ENCODE results near the gene PSMF1. TPM values are rescaled to one million over a fixed set of nuclear protein-coding genes. Genes with fewer than 3 reads are reported as not detected.

Gene PSMF1
- total RNA-seq, 1 experiment from 2014 or later, result 153 TPM

DNA sequence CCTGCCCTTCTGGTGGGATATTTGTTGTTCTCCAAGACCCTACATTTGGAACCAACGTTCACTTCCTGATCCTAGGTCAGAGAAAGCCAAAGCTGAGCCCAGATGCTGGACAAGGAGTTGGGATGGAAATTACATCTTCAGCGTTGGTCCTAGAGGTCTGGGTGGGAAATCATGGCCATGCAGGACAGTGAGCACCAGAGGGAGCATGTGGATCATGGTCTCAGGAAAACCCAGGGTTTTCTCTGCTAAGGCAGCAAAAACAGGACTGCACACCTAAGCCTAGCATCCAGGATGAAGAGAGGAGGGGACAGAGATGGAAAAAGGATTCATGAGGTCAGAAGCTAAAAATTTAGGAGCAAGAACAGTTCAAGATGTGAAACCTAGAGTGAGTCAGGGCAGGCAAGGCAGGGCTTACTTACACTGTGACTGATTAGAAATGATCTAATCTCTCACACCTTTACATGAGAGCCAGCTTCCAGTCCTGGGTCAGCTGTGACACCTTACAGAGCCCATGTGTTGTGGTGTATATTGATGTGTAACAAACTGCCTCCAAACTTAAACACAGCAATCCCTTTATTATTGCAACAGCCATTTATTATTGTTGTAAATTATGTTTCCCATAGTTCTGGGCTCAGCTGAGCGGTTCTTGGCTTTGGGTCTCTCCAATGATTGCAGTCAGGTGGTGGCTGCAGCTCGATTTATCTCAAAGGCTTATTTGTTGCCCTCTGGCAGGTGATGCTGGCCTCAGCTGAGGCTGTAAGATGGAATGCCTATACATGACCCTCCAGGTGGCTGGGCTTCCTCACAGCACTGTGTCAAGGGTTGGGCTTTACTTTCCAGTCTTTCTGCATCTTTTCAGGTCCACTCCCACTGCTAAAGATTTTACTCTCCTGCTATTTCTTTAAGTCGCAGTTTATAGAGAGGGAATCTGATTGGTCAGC is 91.3 kb downstream of the PSMF1 start:
- no peaks in the 10 kb centered on the region for H3K9me2 ChIP-seq (ENCODE audit: insufficient read depth)
- no peaks in the 10 kb centered on the region for H3K79me2 ChIP-seq (ENCODE audit: insufficient read depth, low read length)
- H3K9ac ChIP-seq (ENCODE audit: low read length), result no peak overlapping the region
- BruUV-seq (replicated peaks), result no TSS peak
- ChIA-PET POLR2A (no interaction called here), RAD21 (ENCODE audit: low non-redundant PET in 1 of 2, low total read pairs in 2 of 2, uncharacterized antibody in 2 of 2, unreplicated experiment in 2 of 2) (no interaction called here), CTCF (interaction anchor here (1.1 to 1.5 kb wide), 3 partner anchors 101 to 294 kb away, joined by 3 to 4 read pairs (median 3); no protein-coding TSS in a partner anchor)
- no peaks in the 10 kb centered on the region for H4K20me1 ChIP-seq (ENCODE audit: insufficient read depth)
- peaks cover 11% of the 10 kb centered on the region for H3K27me3 ChIP-seq (ENCODE audit: insufficient read depth, low read length)
- no peaks in the 10 kb centered on the region for H3K36me3 ChIP-seq (ENCODE audit: control insufficient read depth in 1 of 2, insufficient read depth in 2 of 2, low read length in 2 of 2)
- peak; percentile 60 for TF ChIP-seq RAD21 (IDR thresholded peaks at IDR 0.05; ENCODE audit: low read depth)
- TF ChIP-seq, protein P1, sequence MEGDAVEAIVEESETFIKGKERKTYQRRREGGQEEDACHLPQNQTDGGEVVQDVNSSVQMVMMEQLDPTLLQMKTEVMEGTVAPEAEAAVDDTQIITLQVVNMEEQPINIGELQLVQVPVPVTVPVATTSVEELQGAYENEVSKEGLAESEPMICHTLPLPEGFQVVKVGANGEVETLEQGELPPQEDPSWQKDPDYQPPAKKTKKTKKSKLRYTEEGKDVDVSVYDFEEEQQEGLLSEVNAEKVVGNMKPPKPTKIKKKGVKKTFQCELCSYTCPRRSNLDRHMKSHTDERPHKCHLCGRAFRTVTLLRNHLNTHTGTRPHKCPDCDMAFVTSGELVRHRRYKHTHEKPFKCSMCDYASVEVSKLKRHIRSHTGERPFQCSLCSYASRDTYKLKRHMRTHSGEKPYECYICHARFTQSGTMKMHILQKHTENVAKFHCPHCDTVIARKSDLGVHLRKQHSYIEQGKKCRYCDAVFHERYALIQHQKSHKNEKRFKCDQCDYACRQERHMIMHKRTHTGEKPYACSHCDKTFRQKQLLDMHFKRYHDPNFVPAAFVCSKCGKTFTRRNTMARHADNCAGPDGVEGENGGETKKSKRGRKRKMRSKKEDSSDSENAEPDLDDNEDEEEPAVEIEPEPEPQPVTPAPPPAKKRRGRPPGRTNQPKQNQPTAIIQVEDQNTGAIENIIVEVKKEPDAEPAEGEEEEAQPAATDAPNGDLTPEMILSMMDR (IDR thresholded peaks at IDR 0.05 in 2 of 3, conservative IDR thresholded peaks at IDR 0.05 in 1 of 3; ENCODE audit: borderline replicate concordance in 1 of 3, insufficient read depth in 1 of 3, low read depth in 2 of 3, low read length in 2 of 3), result peak; percentile 30 to 50 (median 49); a peak in 4 of 6 replicates
- TF ChIP-seq, protein P2, sequence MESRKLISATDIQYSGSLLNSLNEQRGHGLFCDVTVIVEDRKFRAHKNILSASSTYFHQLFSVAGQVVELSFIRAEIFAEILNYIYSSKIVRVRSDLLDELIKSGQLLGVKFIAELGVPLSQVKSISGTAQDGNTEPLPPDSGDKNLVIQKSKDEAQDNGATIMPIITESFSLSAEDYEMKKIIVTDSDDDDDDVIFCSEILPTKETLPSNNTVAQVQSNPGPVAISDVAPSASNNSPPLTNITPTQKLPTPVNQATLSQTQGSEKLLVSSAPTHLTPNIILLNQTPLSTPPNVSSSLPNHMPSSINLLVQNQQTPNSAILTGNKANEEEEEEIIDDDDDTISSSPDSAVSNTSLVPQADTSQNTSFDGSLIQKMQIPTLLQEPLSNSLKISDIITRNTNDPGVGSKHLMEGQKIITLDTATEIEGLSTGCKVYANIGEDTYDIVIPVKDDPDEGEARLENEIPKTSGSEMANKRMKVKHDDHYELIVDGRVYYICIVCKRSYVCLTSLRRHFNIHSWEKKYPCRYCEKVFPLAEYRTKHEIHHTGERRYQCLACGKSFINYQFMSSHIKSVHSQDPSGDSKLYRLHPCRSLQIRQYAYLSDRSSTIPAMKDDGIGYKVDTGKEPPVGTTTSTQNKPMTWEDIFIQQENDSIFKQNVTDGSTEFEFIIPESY (IDR thresholded peaks at IDR 0.05; ENCODE audit: extremely low read depth, insufficient replicate concordance, low read length), result no peak
- 0 out of 2 replicates have a peak, but pooled peaks have one; percentile 40 for ATAC-seq
- no peak overlapping the region for H3K4me3 ChIP-seq (replicated peaks in 1 of 2; ENCODE audit: low read depth in 1 of 2, low read length in 2 of 2)
- intact Hi-C loops (cut with micrococcal nuclease), result loop anchor here (1.0 to 10.0 kb wide), 4 partner anchors 95 to 255 kb away; partner anchors contain the start of genes NSFL1C and PSMF1
- H3K4me2 ChIP-seq (ENCODE audit: low read length), result no peak overlapping the region
- no peak overlapping the region for H3K27ac ChIP-seq (ENCODE audit: low read depth, low read length)
- DNase-seq (ENCODE audit: low read depth, low spot score), result peak; percentile 21
- no peak overlapping the region for H2AFZ ChIP-seq (ENCODE audit: low read depth, low read length, poor library complexity, severe bottlenecking)
- no peaks in the 10 kb centered on the region for H3K9me3 ChIP-seq (ENCODE audit: control insufficient read depth in 1 of 2, insufficient read depth in 1 of 2, low read depth in 1 of 2, low read length in 2 of 2)
- H3K4me1 ChIP-seq (ENCODE audit: control insufficient read depth in 1 of 2, insufficient read depth in 2 of 2, low read length in 2 of 2), result peaks cover 2 to 11% of the 10 kb centered on the region in 2 experiments; a peak in 3 of 4 replicates
